HG02852 (cell line): ENCODE results near the gene PNMA5.

Experiments
- ATAC-seq: cut with Tn5 transposase; IDR thresholded peaks from one replicate; pipeline ENCODE4 v1.9.1; 2021; ENCODE audit warnings: mild to moderate bottlenecking, moderate library complexity; ENCODE audit not compliant: unreplicated experiment

Gene PNMA5

DNA sequence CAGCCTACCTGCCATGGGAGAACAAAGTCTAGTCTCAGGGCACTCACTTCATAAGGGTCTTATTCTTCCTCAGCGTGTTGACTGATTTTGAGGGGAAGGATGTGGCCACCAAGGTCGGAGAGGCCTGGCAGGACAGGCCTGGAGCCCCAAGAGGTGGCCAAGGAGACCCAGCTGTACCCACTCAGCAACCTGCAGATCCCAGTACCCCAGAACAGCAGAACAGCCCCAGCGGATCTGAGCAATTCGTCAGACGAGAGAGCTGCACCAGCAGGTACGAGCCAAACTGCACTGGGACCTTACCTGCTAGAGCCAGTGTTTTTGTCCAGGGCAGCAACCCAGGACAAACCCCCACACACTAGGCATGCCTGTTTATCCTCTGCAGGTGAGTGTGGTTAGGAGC, 34.3 kb downstream of the PNMA5 start:
- no peak for ATAC-seq

DNA sequence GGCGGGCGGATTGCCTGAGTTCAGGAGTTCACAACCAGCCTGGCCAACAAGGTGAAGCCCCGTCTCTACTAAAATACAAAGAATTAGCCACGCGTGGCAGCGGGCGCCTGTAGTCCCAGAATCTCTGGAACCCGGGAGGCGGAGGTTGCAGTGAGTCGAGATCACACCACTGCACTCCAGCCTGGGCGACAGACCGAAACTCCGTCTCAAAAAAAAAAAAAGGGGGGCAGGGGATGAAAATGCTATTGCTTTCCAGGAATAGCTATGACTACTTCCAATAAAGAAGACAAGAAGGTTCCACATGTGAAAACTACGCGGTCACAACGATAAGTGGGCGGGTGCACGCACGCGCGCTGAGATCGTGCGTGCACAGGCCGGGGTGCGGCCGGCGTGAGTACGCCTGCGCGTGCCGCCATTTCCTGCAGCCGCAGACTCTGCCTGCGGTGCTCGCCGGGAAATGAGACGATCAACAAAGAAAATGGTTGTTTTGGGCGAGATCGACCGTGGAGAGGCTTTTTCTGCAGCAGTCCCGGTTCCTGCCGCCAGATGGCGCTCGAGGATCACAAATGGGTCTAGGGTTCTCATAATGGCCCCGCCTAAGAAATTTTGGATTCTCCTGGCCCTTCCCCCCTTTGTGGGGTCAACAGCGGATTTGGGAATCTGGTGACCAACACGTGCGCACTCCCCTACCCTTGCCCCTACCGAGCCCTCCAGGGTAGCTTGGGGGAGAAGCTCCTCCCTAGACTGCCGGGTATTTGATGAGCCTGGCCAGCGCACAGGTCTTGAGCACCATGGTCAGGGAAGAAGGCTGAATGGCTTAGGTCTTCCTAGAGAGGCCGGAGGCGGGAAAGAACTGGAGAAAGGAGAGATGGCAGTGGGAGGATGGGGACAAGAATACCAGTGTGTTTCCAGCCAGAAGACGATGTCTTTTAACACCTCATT, 35.1 kb downstream of the PNMA5 start:
- ATAC-seq, result peak; percentile 87

DNA sequence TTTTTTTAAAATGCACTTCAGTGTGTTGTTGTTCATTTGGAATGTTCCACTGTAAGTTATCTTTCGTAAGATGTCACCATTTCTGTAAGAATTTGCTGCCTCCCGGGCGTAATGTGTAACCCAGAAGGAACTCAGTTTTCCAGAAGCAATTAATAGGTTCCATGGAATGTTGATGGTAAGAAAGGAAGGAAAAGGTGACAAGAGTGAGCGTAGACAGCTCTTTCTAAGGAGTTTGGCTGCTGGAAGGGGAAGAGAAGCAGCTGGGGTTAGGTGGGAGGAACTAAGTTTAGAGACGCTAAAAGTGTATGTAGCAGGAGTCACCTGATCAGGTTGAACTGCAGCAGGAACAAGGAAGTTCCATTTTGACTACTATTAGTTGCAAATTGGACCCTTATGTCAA, 35.9 kb downstream of the PNMA5 start:
- ATAC-seq, result peak; percentile 11

GRCh38 chrX:152950786-152951185, 43.1 kb downstream of the PNMA5 start:
- no peak for ATAC-seq

DNA sequence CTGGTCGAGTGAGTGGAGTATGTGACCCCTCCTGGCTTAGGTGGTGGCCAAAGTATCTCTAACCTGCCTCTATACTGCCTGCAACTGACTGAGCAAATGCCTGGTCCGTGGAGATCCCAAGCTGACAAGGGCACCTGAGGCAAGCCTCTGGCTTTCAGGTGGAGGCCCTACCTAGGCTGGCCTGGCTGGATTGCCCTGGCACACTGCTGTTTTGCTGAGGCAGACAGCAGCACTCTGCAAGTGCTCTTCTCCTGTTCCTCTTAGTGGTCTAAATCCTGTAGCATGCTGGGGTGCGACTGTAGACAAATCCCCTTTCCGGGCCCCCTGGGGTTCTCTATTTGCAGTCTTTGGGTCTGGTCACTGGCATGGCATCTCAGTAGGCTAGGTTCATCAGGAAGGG, 44.8 kb downstream of the PNMA5 start:
- ATAC-seq, result no peak

DNA sequence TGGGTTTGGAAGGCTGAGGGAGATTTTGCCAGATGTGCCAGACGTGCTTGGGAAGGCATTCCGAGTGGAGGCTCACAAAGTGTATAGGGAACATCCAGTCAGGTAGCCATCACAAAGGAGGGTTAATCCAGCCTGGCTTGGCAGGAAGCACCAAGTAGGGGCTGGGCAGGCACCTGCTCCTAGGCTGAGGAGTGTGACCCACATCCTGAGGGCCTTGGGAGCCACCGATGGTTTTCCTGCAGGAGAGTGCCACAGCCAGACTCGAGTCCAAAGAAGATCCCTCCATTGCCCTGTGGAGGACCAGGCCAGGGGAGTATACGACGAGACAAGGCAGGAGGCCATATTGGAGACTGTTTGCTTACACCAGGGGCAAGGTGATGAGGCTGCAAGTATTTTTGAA, 47.2 kb downstream of the PNMA5 start:
- ATAC-seq, result no peak

DNA sequence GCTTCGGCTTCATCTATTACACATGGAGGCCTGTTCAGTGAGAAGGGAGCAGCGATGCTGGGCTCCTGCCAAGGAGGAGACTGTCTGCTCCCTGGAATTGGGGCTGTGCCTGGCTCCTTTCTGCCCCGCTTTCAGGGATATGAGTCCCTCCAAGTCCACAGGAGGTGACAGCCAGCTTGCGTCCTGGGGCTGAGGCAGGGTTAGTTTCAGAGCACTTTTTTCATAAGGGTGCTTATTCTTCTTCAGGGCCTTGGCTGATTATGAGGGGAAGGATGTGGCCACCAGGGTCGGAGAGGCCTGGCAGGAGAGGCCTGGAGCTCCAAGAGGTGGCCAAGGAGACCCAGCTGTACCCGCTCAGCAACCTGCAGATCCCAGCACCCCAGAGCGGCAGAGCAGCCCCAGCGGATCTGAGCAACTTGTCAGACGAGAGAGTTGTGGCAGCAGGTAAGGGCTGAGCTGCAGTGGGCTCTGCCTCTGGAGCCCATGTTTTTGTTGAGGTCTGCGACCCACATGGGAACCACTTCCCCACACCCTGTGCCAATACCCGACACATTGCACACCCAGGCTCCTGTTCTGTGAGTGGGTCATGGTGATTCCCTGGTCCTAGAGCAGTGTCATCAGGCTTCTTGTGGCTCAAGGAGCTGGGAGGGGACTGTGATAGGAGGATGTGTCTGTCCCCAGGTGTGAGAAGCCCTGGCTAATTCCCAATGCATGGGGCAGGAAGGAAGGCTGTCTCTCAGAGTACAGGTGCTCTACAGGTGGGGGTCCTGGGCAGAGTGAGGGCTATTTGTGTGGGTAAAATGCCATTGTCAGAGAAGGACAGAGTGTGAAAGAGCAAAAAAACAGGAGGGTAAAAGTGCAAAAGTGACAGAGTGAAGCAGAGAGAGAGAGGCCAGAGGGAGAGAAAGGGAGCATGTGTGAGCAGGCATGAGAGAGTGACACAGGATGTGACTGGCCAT, 48.6 kb downstream of the PNMA5 start:
- ATAC-seq, result no peak

DNA sequence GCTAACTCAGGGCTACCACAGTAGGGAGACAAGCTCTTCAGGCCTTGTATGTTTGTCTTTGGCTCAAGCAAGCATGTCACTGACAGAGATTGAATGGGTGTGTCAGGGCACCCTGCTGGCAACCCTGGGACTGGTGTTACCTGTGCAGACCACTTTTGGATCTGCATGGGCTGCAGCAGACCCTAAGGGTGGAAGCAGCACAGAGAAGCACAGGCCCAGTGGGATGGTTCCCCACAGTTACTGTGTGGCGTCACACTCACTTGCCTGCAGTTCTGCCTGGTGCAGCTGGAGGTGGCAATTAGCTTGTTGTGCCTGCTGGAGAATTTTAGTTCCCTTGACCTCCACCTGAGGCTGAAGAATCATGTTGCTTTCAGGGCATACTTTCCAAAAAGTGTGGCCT, 50.1 kb downstream of the PNMA5 start:
- ATAC-seq, result no peak

GRCh38 chrX:152942077-152942442, 51.9 kb downstream of the PNMA5 start:
- no peak for ATAC-seq

DNA sequence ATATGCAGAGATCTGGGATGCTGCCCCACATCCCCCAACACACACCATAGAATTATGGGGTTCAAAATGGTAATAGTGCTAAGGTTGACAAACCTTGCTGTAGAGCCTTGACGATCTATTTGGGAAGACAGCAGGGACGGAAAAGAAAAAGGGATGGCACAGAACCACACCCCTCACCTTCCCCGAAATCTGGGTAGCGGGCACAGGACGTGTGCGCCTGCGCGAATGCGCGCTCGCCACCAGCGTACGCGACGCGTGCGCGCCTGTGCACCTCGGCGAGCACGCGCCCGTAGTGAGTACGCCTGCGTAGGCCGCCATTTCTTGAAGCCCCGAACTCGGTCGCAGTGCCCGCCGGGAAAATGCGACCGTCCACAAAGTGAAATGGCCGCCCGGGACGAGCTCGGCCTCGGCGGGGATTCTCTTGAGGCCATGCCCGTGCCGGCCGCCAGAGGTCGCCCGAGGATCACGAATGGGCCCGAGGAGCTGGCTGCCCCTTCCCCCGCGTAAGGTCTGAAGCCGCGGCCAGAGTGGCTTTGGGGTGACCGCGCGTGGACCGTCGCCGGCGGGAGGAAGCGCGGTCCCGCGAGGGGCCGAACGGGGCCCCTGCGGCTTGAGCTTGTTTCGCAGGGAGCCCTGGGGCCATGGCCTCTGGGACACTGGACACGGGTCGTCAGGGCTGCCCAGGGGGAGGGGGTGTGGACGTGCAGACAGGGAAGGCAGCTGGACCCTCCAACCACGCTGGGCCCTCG, 52.4 kb downstream of the PNMA5 start:
- ATAC-seq, result peak; percentile 83
